ENCODE measurements around the gene SLC17A5. TPM values are rescaled to one million over a fixed set of nuclear protein-coding genes. Genes with fewer than 3 reads are reported as not detected.
A peak's percentile ranks its signal among the peaks of the same experiment; 100 is the strongest.

Gene SLC17A5
- total and polyA plus RNA-seq, 10 of the 15 experiments (the other 5 are each of a cell fraction or from before 2014, with no cell fraction given): 2.3 to 7.2 (median 5.0) TPM

- peak; percentile 57 for TF ChIP-seq USF2 (IDR thresholded peaks at IDR 0.05; ENCODE audit: borderline replicate concordance, low read depth, low read length)
- TF ChIP-seq CTCF (IDR thresholded peaks at IDR 0.05 in 2 of 3, conservative IDR thresholded peaks at IDR 0.05 in 1 of 3; ENCODE audit: control insufficient read depth in 2 of 3, extremely low read depth in 1 of 3, insufficient read depth in 1 of 3, low read depth in 3 of 3, low read length in 3 of 3): peak; percentile 35 to 49 (median 38); a peak in 5 of 6 replicates
- no peak; the same call in 1 of the 2 replicates for TF ChIP-seq SMC3 (IDR thresholded peaks at IDR 0.05; ENCODE audit: borderline replicate concordance, low read length)
- no peak for TF ChIP-seq KDM1A (IDR thresholded peaks at IDR 0.05; ENCODE audit: borderline replicate concordance)
- TF ChIP-seq ETV6 (conservative IDR thresholded peaks at IDR 0.05 in 1 of 2, IDR thresholded peaks at IDR 0.05 in 1 of 2; ENCODE audit: borderline replicate concordance in 1 of 2, low read depth in 1 of 2): no peak
- TF ChIP-seq KAT2A (conservative IDR thresholded peaks at IDR 0.05; ENCODE audit: control insufficient read depth, low read depth, low read length): no peak
- TF ChIP-seq PML (IDR thresholded peaks at IDR 0.05; ENCODE audit: low read length): no peak
- TF ChIP-seq CHD1 (IDR thresholded peaks at IDR 0.05; ENCODE audit: low read depth, low read length): no peak
- no peak for TF ChIP-seq FOS (IDR thresholded peaks at IDR 0.05; ENCODE audit: borderline replicate concordance, extremely low read depth, insufficient read length)
- TF ChIP-seq NR2C2 (IDR thresholded peaks at IDR 0.05; ENCODE audit: borderline replicate concordance, control insufficient read depth, insufficient read length, low read depth): no peak
- no peak for TF ChIP-seq TCF3 (IDR thresholded peaks at IDR 0.05; ENCODE audit: borderline replicate concordance, insufficient read depth, low read depth, low read length)
- no peak for TF ChIP-seq SREBF1 (IDR thresholded peaks at IDR 0.05; ENCODE audit: low read length)
- TF ChIP-seq KLF5 (IDR thresholded peaks at IDR 0.05; ENCODE audit: partially characterized antibody): peak; percentile 32
- TF ChIP-seq SMARCA5 (IDR thresholded peaks at IDR 0.05): no peak
- TF ChIP-seq RELA (IDR thresholded peaks at IDR 0.05; ENCODE audit: borderline replicate concordance, partially characterized antibody): no peak
- TF ChIP-seq YY1 (IDR thresholded peaks at IDR 0.05; ENCODE audit: low read depth, low read length): peak; percentile 27; the same call in 1 of the 2 replicates
- TF ChIP-seq PKNOX1 (IDR thresholded peaks at IDR 0.05): no peak
- no peak for TF ChIP-seq SIN3A (IDR thresholded peaks at IDR 0.05; ENCODE audit: low read depth, low read length)
- no peak for TF ChIP-seq ZNF274 (IDR thresholded peaks at IDR 0.05; ENCODE audit: insufficient read depth, insufficient read length)
- TF ChIP-seq HCFC1 (IDR thresholded peaks at IDR 0.05; ENCODE audit: low read length): peak; percentile 19; the same call in 1 of the 2 replicates
- peak; percentile 25 for TF ChIP-seq MYC (IDR thresholded peaks at IDR 0.05; ENCODE audit: insufficient read depth, insufficient read length, insufficient replicate concordance, low read length, severe bottlenecking)
- peak in 1 of 2 experiments; percentile 49; a peak in 1 of 4 replicates for TF ChIP-seq IKZF2 (IDR thresholded peaks at IDR 0.05)
- peak; percentile 76; the same call in 1 of the 2 replicates for TF ChIP-seq PAX8 (IDR thresholded peaks at IDR 0.05)
- TF ChIP-seq MEF2A (IDR thresholded peaks at IDR 0.05; ENCODE audit: insufficient read depth, low read depth, low read length): 0 out of 2 replicates have a peak, but pooled peaks have one; percentile 7
- TF ChIP-seq SIX5 (IDR thresholded peaks at IDR 0.05; ENCODE audit: low read depth, low read length, severe bottlenecking): no peak
- TF ChIP-seq ZNF207 (IDR thresholded peaks at IDR 0.05; ENCODE audit: borderline replicate concordance): no peak
- 0 out of 2 replicates have a peak, but pooled peaks have one; percentile 9 for TF ChIP-seq RUNX3 (IDR thresholded peaks at IDR 0.05; ENCODE audit: low read length)
These were observed 888 bp downstream of the SLC17A5 start (continued) for GRCh38 chr6:73652637-73653570.
